Measurements from ENCODE around the gene LMF2.

- TF ChIP-seq CTCF (IDR thresholded peaks at IDR 0.05; ENCODE audit: low read depth, low read length) (no peak), EZH2phosphoT487 (IDR thresholded peaks at IDR 0.05; ENCODE audit: low read depth) (no peak)
Measured at GRCh38 chr22:50460938-50461337, 46.6 kb downstream of the LMF2 start.
